Panc1 (cell line): ENCODE measurements around the gene CTXND2. TPM values are rescaled to one million over a fixed set of nuclear protein-coding genes. Genes with fewer than 3 reads are reported as not detected.

Source experiments
- ATAC-seq: fragments of 200-7000 bp; cut with Tn5 transposase; 2 replicates; pipeline ENCODE4 v1.9.1; 2020; ENCODE audit warnings: mild to moderate bottlenecking, moderate library complexity
- BruUV-seq: library from RNA; stranded (reverse); fragments of 400-500 nt; replicated peaks from 2 replicates; lab custom pipeline; 2021; lab: Mats Ljungman, UMichigan
- CTCF ChIA-PET: fragments of 300-600 bp; sonication (Branson Sonifier 250); formaldehyde crosslinking; loops from one replicate; lab custom pipeline; 2022; ENCODE audit warnings: antibody characterized with exemption; lab: Charles Lee
- POLR2A ChIA-PET: fragments of 300-600 bp; sonication (Branson Sonifier 250); formaldehyde crosslinking; loops from one replicate; lab custom pipeline; 2022; ENCODE audit warnings: antibody characterized with exemption; lab: Charles Lee
- DNase-seq: peaks from one replicate; pipeline ENCODE4 v3.0.0-alpha.2; 2010; ENCODE audit warnings: low read depth, low spot score
- H3K27ac ChIP-seq: 2 replicates; pipeline ENCODE4 v1.5.1; 2011; ENCODE audit warnings: mild to moderate bottlenecking, low read length, inconsistent platforms
- H3K27me3 ChIP-seq: fragments of 200-500 bp; sonication (Bioruptor generic); 2 replicates; pipeline ENCODE4 v1.6.0; 2014; ENCODE audit warnings: low read length, inconsistent platforms; ENCODE audit not compliant: control insufficient read depth, insufficient read depth
- H3K36me3 ChIP-seq: fragments of 200-500 bp; sonication (Bioruptor generic); 2 replicates; pipeline ENCODE4 v1.5.1; 2014; ENCODE audit warnings: inconsistent platforms, mild to moderate bottlenecking, low read length, moderate library complexity; ENCODE audit not compliant: control insufficient read depth, insufficient read depth
- H3K4me1 ChIP-seq: 2 replicates; pipeline ENCODE4 v1.5.1; 2011; ENCODE audit warnings: inconsistent platforms, mild to moderate bottlenecking, low read length, moderate library complexity; ENCODE audit not compliant: control insufficient read depth, insufficient read depth
- H3K4me3 ChIP-seq, 2 experiments: 2 replicates each; pipeline ENCODE4 v1.5.1; 2011 to 2012; ENCODE audit warnings: low read depth in 2 of 2, low read length in 2 of 2, mild to moderate bottlenecking in 2 of 2, inconsistent platforms in 1 of 2, moderate library complexity in 1 of 2
- H3K9me3 ChIP-seq: fragments of 200-500 bp; sonication (Bioruptor generic); 2 replicates; pipeline ENCODE4 v1.5.1; 2014; ENCODE audit warnings: low read depth, mild to moderate bottlenecking, inconsistent platforms, low read length, moderate library complexity; ENCODE audit not compliant: control insufficient read depth, insufficient read depth
- CTCF ChIP-seq: fragments of 450-650 bp; IDR thresholded peaks from 2 replicates; pipeline ENCODE4 v1.5.1; 2017; ENCODE audit warnings: mild to moderate bottlenecking
- POLR2AphosphoS5 ChIP-seq: IDR thresholded peaks from 2 replicates; pipeline ENCODE4 v1.6.1; 2012; ENCODE audit warnings: mild to moderate bottlenecking, low read depth, low read length, moderate library complexity
- REST ChIP-seq, 2 experiments: IDR thresholded peaks; 2 replicates each; pipeline ENCODE4 v1.6.1; 2011 to 2012; ENCODE audit warnings: low read depth in 2 of 2, control low read depth in 1 of 2, low read length in 1 of 2, mild to moderate bottlenecking in 1 of 2, moderate library complexity in 1 of 2; ENCODE audit not compliant: insufficient read depth in 1 of 2
- SIN3A ChIP-seq: IDR thresholded peaks from 2 replicates; pipeline ENCODE4 v1.6.1; 2012; ENCODE audit warnings: low read depth, mild to moderate bottlenecking, low read length, moderate library complexity, borderline replicate concordance; ENCODE audit not compliant: insufficient read depth
- TCF7L2 ChIP-seq: IDR thresholded peaks from 2 replicates; pipeline ENCODE4 v1.6.1; 2011; ENCODE audit warnings: mild to moderate bottlenecking, low read depth, low read length, inconsistent platforms
- in situ Hi-C: cut with HindIII; loops from 2 replicates; pipeline ENCODE4 v1.10.0; 2016; ENCODE audit warnings: low sequenced_read_pairs, low pct_unique_long_range_greater_than_20kb
- intact Hi-C: fragments of 100-400 bp; cut with micrococcal nuclease; formaldehyde crosslinking; loops from one replicate; pipeline ENCODE4 v1.10.0; 2022; ENCODE audit not compliant: unreplicated experiment
- total RNA-seq: library from RNA; stranded (reverse); gene quantifications from one replicate; pipeline ENCODE4 v1.2.1, GENCODE V29; 2021; ENCODE audit not compliant: unreplicated experiment

Gene CTXND2
- total RNA-seq, 1 experiment from 2014 or later = not detected

GRCh38 chr1:150893336-150893913, 6.5 kb downstream of the CTXND2 start:
- ChIA-PET CTCF (no interaction called here), POLR2A (no interaction called here)
- no peaks in the 10 kb centered on the region for H3K27me3 ChIP-seq
- no peaks in the 10 kb centered on the region for H3K9me3 ChIP-seq
- in situ Hi-C loops (no loop called here), intact Hi-C loops (no loop called here)
- H3K4me3 ChIP-seq = no peak overlapping the region
- no TSS peak for BruUV-seq
- TF ChIP-seq TCF7L2 (no peak), CTCF (no peak), POLR2AphosphoS5 (no peak), REST (IDR thresholded peaks at IDR 0.05; ENCODE audit: insufficient read depth in 1 of 2, low read depth in 2 of 2, low read length in 1 of 2) (no peak), SIN3A (no peak)
- H3K27ac ChIP-seq = no peak overlapping the region
- no peaks in the 10 kb centered on the region for H3K36me3 ChIP-seq
- ATAC-seq (no peak), DNase-seq (no peak)
- no peaks in the 10 kb centered on the region for H3K4me1 ChIP-seq

GRCh38 chr1:150895618-150896017, 8.7 kb downstream of the CTXND2 start:
- DNase-seq (peak; percentile 38), ATAC-seq (no peak)

More at GRCh38 chr1:150895618-150896017, 8.7 kb downstream of the CTXND2 start:
- CTCF ChIA-PET = no interaction called here
- intact Hi-C loops = no loop called here
- Histone ChIP-seq H3K27ac (no peak overlapping the region), H3K27me3 (no peaks in the 10 kb centered on the region), H3K36me3 (no peaks in the 10 kb centered on the region), H3K9me3 (no peaks in the 10 kb centered on the region), H3K4me3 (no peak overlapping the region), H3K4me1 (no peaks in the 10 kb centered on the region)
- TF ChIP-seq TCF7L2 = no peak
- no peak for TF ChIP-seq SIN3A
- TF ChIP-seq CTCF = no peak
- TF ChIP-seq REST (IDR thresholded peaks at IDR 0.05; ENCODE audit: insufficient read depth in 1 of 2, low read depth in 2 of 2, low read length in 1 of 2) = no peak
- TF ChIP-seq POLR2AphosphoS5 = no peak
- no TSS peak for BruUV-seq
- POLR2A ChIA-PET = no interaction called here
- in situ Hi-C loops = no loop called here
